DND-41 (cell line): Measurements from ENCODE around the gene NPHP4.

Source experiments
- ATAC-seq: fragments of 200-7000 bp; cut with Tn5 transposase; 3 replicates; pipeline ENCODE4 v1.9.1; 2021; ENCODE audit warnings: low read depth; ENCODE audit not compliant: insufficient read depth
- DNase-seq: peaks from one replicate; pipeline ENCODE4 v3.0.0-alpha.2; 2020
- H2AFZ ChIP-seq: 2 replicates; pipeline ENCODE4 v1.6.0; 2012; ENCODE audit warnings: low read depth, low read length
- H3K27ac ChIP-seq: 2 replicates; pipeline ENCODE4 v1.5.1; 2012; ENCODE audit warnings: low read length, inconsistent platforms
- H3K27me3 ChIP-seq: fragments of 200-600 bp; sonication (generic); 2 replicates; pipeline ENCODE4 v1.6.0; 2012; ENCODE audit warnings: low read length, mild to moderate bottlenecking, inconsistent platforms; ENCODE audit not compliant: insufficient read depth, poor library complexity
- H3K36me3 ChIP-seq: 2 replicates; pipeline ENCODE4 v1.5.1; 2012; ENCODE audit warnings: low read length, inconsistent platforms; ENCODE audit not compliant: insufficient read depth
- H3K4me1 ChIP-seq: 2 replicates; pipeline ENCODE4 v1.5.1; 2012; ENCODE audit warnings: mild to moderate bottlenecking, low read length; ENCODE audit not compliant: insufficient read depth
- H3K4me2 ChIP-seq: 2 replicates; pipeline ENCODE4 v1.6.0; 2012; ENCODE audit warnings: mild to moderate bottlenecking, moderate library complexity, low read length, inconsistent platforms; ENCODE audit not compliant: insufficient read depth
- H3K4me3 ChIP-seq, 2 experiments: fragments of 200-600 bp in 1 of 2; shearing (Covaris generic) in 1 of 2; 2 replicates each; pipeline ENCODE4 v1.5.1; 2012 to 2016; ENCODE audit warnings: inconsistent platforms in 2 of 2, low read length in 2 of 2, mild to moderate bottlenecking in 2 of 2, low read depth in 1 of 2, moderate library complexity in 1 of 2
- H3K79me2 ChIP-seq: 2 replicates; pipeline ENCODE4 v1.6.0; 2012; ENCODE audit warnings: low read length, inconsistent platforms; ENCODE audit not compliant: insufficient read depth
- H3K9ac ChIP-seq: 2 replicates; pipeline ENCODE4 v1.6.0; 2012; ENCODE audit warnings: low read depth, mild to moderate bottlenecking, inconsistent platforms, low read length, moderate library complexity
- H3K9me3 ChIP-seq: 2 replicates; pipeline ENCODE4 v1.5.1; 2012; ENCODE audit warnings: low read length, moderate library complexity, mild to moderate bottlenecking, inconsistent platforms; ENCODE audit not compliant: insufficient read depth, severe bottlenecking
- H4K20me1 ChIP-seq: 2 replicates; pipeline ENCODE4 v1.6.0; 2012; ENCODE audit warnings: low read length; ENCODE audit not compliant: insufficient read depth
- CTCF ChIP-seq: IDR thresholded peaks from 2 replicates; pipeline ENCODE4 v1.5.1; 2012; ENCODE audit warnings: borderline replicate concordance, low read length, moderate library complexity, mild to moderate bottlenecking; ENCODE audit not compliant: poor library complexity, severe bottlenecking; ENCODE audit errors: extremely low read depth
- EZH2 ChIP-seq: IDR thresholded peaks from 3 replicates; pipeline ENCODE4 v1.6.1; 2012; ENCODE audit warnings: borderline replicate concordance, low read depth, mild to moderate bottlenecking, moderate library complexity, low read length, inconsistent platforms; ENCODE audit not compliant: severe bottlenecking

Gene NPHP4

GRCh38 chr1:6012529-6013318, 20.5 kb upstream of the NPHP4 start:
- Histone ChIP-seq H3K4me1 (no peaks in the 10 kb centered on the region), H3K4me2 (no peak overlapping the region), H3K27ac (no peak overlapping the region), H4K20me1 (peaks cover 52% of the 10 kb centered on the region), H3K9me3 (no peaks in the 10 kb centered on the region), H3K36me3 (0 out of 2 replicates have a peak, but pooled peaks cover 3% of the 10 kb centered on the region), H3K4me3 (no peak overlapping the region), H3K27me3 (no peaks in the 10 kb centered on the region), H3K79me2 (no peaks in the 10 kb centered on the region), H3K9ac (no peak overlapping the region), H2AFZ (no peak overlapping the region)
- TF ChIP-seq CTCF = no peak
- no peak for TF ChIP-seq EZH2
- DNase-seq (no peak), ATAC-seq (no peak)

- ATAC-seq = no peak
- Histone ChIP-seq H3K4me2 (no peak overlapping the region), H3K9ac (no peak overlapping the region)
Measured at GRCh38 chr1:6011946-6012258, 19.7 kb upstream of the NPHP4 start.

GRCh38 chr1:6011161-6011945, 19.1 kb upstream of the NPHP4 start:
- Histone ChIP-seq H3K9ac (no peak overlapping the region), H4K20me1 (peaks cover 56% of the 10 kb centered on the region), H2AFZ (no peak overlapping the region), H3K4me3 (no peak overlapping the region), H3K9me3 (no peaks in the 10 kb centered on the region), H3K27me3 (no peaks in the 10 kb centered on the region), H3K4me1 (no peaks in the 10 kb centered on the region), H3K79me2 (no peaks in the 10 kb centered on the region), H3K36me3 (0 out of 2 replicates have a peak, but pooled peaks cover 3% of the 10 kb centered on the region), H3K27ac (no peak overlapping the region), H3K4me2 (no peak overlapping the region)
- DNase-seq (no peak), ATAC-seq (no peak)
- no peak for TF ChIP-seq EZH2
- no peak for TF ChIP-seq CTCF

More at GRCh38 chr1:6011946-6012258, 19.7 kb upstream of the NPHP4 start:
- Histone ChIP-seq H3K27me3 (no peaks in the 10 kb centered on the region), H3K79me2 (no peaks in the 10 kb centered on the region), H2AFZ (no peak overlapping the region), H3K27ac (no peak overlapping the region), H3K36me3 (0 out of 2 replicates have a peak, but pooled peaks cover 3% of the 10 kb centered on the region), H4K20me1 (peaks cover 57% of the 10 kb centered on the region), H3K4me1 (no peaks in the 10 kb centered on the region), H3K4me3 (no peak overlapping the region), H3K9me3 (no peaks in the 10 kb centered on the region)
- TF ChIP-seq CTCF = no peak
- TF ChIP-seq EZH2 = no peak
- no peak for DNase-seq
